Skeletal muscle tissue (tissue), 4 donors: ENCODE measurements around the gene SLC17A5. TPM values are rescaled to one million over a fixed set of nuclear protein-coding genes. Genes with fewer than 3 reads are reported as not detected.
A peak's percentile ranks its signal among the peaks of the same experiment; 100 is the strongest.

Source experiments
- H3K27ac ChIP-seq: one replicate; pipeline ENCODE4 v1.7.0; 2013; ENCODE audit warnings: mild to moderate bottlenecking, low read depth, low read length, inconsistent platforms
- H3K27me3 ChIP-seq, 3 donors: one replicate each; pipeline ENCODE4 v1.7.0; 2013; ENCODE audit warnings: low read length in 3 of 3; ENCODE audit not compliant: control insufficient read depth in 3 of 3, insufficient read depth in 3 of 3
- H3K36me3 ChIP-seq, 3 donors: one replicate each; pipeline ENCODE4 v1.7.0; 2013; ENCODE audit warnings: low read length in 3 of 3; ENCODE audit not compliant: control insufficient read depth in 3 of 3, insufficient read depth in 3 of 3
- H3K4me1 ChIP-seq, 3 donors: one replicate each; pipeline ENCODE4 v1.7.0; 2013; ENCODE audit warnings: low read length in 3 of 3, mild to moderate bottlenecking in 3 of 3; ENCODE audit not compliant: control insufficient read depth in 3 of 3, insufficient read depth in 3 of 3
- H3K4me3 ChIP-seq, 3 donors: one replicate each; pipeline ENCODE4 v1.7.0; 2013; ENCODE audit warnings: low read length in 3 of 3
- H3K9ac ChIP-seq, 3 donors: one replicate each; pipeline ENCODE4 v1.7.0; 2013; ENCODE audit warnings: low read length in 3 of 3, mild to moderate bottlenecking in 3 of 3, moderate library complexity in 2 of 3, low read depth in 1 of 3
- H3K9me3 ChIP-seq, 3 donors: one replicate each; pipeline ENCODE4 v1.7.0; 2013; ENCODE audit warnings: low read length in 3 of 3; ENCODE audit not compliant: control insufficient read depth in 3 of 3
- total RNA-seq: library from RNA; depleted of rRNA; stranded (reverse); fragments of >200 nt; gene quantifications from one replicate; pipeline ENCODE4 v1.2.3, GENCODE V29; 2014
- donor health status: Osteomylitis.

SLC17A5 gene
- total RNA-seq, 1 donor from 2014 or later: 20.9 TPM

GRCh38 chr6:73666393-73666792 is 12.6 kb upstream of the SLC17A5 start:
- H3K36me3 ChIP-seq: no peaks in the 10 kb centered on the region
- H3K27ac ChIP-seq: no peak overlapping the region

DNA sequence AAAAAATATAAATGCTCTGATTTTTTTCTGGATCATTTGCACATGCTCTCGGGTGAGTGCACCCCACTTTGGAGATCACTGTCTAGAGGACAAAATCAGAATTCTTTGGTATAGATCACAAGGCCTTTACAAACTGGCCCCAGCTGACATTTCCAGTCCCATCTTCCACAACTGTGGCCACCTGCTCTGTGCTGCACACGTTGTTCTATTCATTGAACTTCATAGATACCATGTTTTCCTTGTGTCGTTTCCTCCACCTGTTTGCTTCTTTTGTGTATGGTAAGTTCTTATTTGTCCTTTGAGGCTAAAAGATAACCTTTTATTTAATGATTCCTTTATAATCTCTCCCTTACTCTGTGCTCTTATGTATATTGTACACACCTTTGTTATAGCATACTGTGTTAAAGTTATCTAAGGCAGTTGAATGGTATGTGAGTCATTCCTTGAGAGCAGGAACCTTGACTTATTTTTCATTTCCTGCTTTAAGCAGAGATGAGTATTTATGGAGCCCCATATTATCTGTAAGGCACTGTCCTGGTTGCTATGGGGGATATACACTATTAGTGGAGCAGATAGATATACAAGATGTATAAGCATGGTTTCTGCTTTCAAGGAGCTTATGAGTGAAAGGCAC is 12.0 kb upstream of the SLC17A5 start:
- Histone ChIP-seq H3K4me3 (no peak overlapping the region), H3K9ac (no peak overlapping the region), H3K9me3 (no peaks in the 10 kb centered on the region), H3K27me3 (no peaks in the 10 kb centered on the region), H3K4me1 (no peaks in the 10 kb centered on the region), H3K36me3 (no peaks in the 10 kb centered on the region), H3K27ac (no peak overlapping the region)

More at GRCh38 chr6:73666393-73666792, 12.6 kb upstream of the SLC17A5 start:
- Histone ChIP-seq H3K9ac (no peak overlapping the region), H3K27me3 (no peaks in the 10 kb centered on the region), H3K4me3 (no peak overlapping the region), H3K4me1 (no peaks in the 10 kb centered on the region), H3K9me3 (no peaks in the 10 kb centered on the region)

GRCh38 chr6:73664701-73665100 is 10.9 kb upstream of the SLC17A5 start:
- H3K4me1 ChIP-seq: no peaks in the 10 kb centered on the region
- no peaks in the 10 kb centered on the region for H3K36me3 ChIP-seq
- H3K27ac ChIP-seq: no peak overlapping the region
- no peak overlapping the region for H3K4me3 ChIP-seq
- no peaks in the 10 kb centered on the region for H3K9me3 ChIP-seq
- H3K27me3 ChIP-seq: no peaks in the 10 kb centered on the region
- no peak overlapping the region for H3K9ac ChIP-seq

GRCh38 chr6:73657201-73657600 is 3.4 kb upstream of the SLC17A5 start:
- H3K36me3 ChIP-seq: no peaks in the 10 kb centered on the region
- H3K9ac ChIP-seq: no peak overlapping the region
- H3K27ac ChIP-seq: no peak overlapping the region
- H3K4me1 ChIP-seq: peaks cover 0 to 7% (median 7%) of the 10 kb centered on the region in 3 donors
- H3K27me3 ChIP-seq: no peaks in the 10 kb centered on the region
- no peak overlapping the region for H3K4me3 ChIP-seq
- H3K9me3 ChIP-seq: no peaks in the 10 kb centered on the region

DNA sequence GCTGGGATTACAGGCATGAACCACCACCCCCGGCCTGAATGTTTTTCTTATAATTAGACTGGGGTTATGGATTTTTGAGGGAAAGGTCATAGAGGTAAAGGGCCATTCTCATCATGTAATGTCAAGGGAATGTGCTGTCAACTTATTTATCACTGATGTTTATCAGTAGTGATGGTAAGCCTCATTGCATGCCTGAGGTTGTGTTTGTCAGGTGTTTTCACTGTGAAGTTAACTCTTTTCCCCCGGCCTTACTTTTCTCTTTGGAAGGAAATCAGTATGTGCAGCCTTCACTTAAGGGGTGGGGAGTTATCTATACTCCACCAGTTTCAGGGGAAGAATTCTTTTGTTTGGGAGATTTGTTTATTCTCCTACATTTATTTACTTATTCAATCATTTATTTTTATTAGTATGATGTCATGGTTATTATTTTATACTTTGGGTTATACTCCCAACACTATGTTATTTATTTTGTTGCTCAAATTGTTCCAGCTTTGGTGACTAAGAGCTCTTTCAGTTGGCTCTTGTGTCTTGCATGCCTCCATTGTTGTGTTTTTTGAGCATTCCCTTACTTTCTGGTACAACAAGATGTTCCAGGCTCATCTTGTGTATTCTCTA is 2.8 kb upstream of the SLC17A5 start:
- no peaks in the 10 kb centered on the region for H3K9me3 ChIP-seq
- no peak overlapping the region for H3K27ac ChIP-seq
- H3K4me3 ChIP-seq: no peak overlapping the region
- H3K27me3 ChIP-seq: no peaks in the 10 kb centered on the region
- no peak overlapping the region for H3K9ac ChIP-seq
- no peaks in the 10 kb centered on the region for H3K36me3 ChIP-seq
- peaks cover 0 to 11% (median 7%) of the 10 kb centered on the region in 3 donors for H3K4me1 ChIP-seq

GRCh38 chr6:73655341-73655917 is 1.6 kb upstream of the SLC17A5 start:
- Histone ChIP-seq H3K9ac (no peak overlapping the region), H3K9me3 (no peaks in the 10 kb centered on the region), H3K27ac (peak overlapping the region; percentile 99), H3K4me3 (no peak overlapping the region), H3K36me3 (no peaks in the 10 kb centered on the region), H3K4me1 (peaks cover 0 to 11% (median 7%) of the 10 kb centered on the region in 3 donors), H3K27me3 (no peaks in the 10 kb centered on the region)

DNA sequence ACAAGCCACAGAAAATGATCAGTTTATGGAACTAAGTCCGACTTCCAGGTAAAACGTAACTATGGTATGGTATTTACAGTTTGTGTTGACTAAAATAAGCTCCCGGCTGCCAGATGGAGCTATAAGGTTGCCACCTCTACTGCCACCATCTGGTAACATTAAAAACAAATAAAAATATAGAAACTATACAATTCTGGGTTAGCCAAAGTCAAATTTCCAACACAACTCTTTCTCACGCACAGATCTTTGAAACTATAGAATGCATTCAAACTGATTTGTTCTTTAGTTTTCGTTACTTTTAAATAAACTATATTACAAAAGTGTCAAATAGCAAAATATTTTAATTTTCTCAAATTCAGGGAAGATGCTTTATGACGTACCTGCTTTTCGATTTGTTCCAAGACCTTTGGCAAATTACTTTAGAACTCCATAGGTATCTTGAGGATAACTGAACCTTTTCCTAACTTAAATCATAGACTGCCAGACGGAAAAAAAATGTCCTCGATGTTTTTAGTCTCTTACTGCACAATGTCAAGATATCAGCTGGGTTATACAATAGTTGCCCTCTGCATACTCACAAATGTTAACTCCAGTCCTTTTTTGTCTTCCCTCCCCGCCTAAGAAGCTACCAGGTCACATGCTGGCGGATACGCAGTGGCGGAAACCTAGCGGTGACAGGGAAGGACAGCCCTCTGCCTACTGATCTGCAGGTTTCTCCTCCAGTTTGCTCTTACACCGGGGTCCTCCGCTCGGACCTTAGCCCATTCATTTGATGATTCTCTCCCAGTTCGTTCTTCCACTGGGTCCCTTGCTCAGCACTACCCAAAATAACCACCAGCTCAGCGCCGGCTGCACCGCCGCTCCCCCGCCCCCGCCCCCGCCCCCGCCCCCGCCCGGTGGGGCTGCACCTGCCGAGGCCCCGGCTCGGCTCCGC is 888 bp downstream of the SLC17A5 start:
- peak overlapping the region; percentile 81 to 98 (median 94) for H3K4me3 ChIP-seq
- peaks cover 0 to 7% (median 2%) of the 10 kb centered on the region in 3 donors for H3K36me3 ChIP-seq
- peak overlapping the region; percentile 99 for H3K27ac ChIP-seq
- H3K9me3 ChIP-seq: no peaks in the 10 kb centered on the region
- peaks cover 0 to 11% (median 7%) of the 10 kb centered on the region in 3 donors for H3K4me1 ChIP-seq
- H3K27me3 ChIP-seq: no peaks in the 10 kb centered on the region
- peak overlapping the region; percentile 89 to 99 (median 97) for H3K9ac ChIP-seq

- no peak overlapping the region for H3K4me3 ChIP-seq
- no peak overlapping the region for H3K27ac ChIP-seq
- no peak overlapping the region for H3K9ac ChIP-seq
- H3K36me3 ChIP-seq: peaks cover 0 to 7% (median 2%) of the 10 kb centered on the region in 3 donors
- no peaks in the 10 kb centered on the region for H3K27me3 ChIP-seq
- peaks cover 0 to 11% (median 4%) of the 10 kb centered on the region in 3 donors for H3K4me1 ChIP-seq
- no peaks in the 10 kb centered on the region for H3K9me3 ChIP-seq
These were observed 4.0 kb downstream of the SLC17A5 start for GRCh38 chr6:73649783-73650182.

GRCh38 chr6:73648166-73648565 is 5.6 kb downstream of the SLC17A5 start:
- Histone ChIP-seq H3K4me1 (peaks cover 0 to 9% (median 3%) of the 10 kb centered on the region in 3 donors), H3K27ac (no peak overlapping the region), H3K9me3 (no peaks in the 10 kb centered on the region), H3K36me3 (peaks cover 0 to 7% (median 2%) of the 10 kb centered on the region in 3 donors), H3K27me3 (no peaks in the 10 kb centered on the region), H3K9ac (no peak overlapping the region), H3K4me3 (no peak overlapping the region)
